OCI-M1 (cell line): Measurements from ENCODE around the gene OBP2B.
"Not testable (repeated sequence)": the region's sequence is repeated elsewhere in the genome, so short reads cannot be mapped to it uniquely, and the experiment has no call there.

ENCODE experiments used
- DNase-seq: peaks from one replicate; lab custom pipeline; 2025; lab: John Stamatoyannopoulos, UW

The OBP2B gene

DNA sequence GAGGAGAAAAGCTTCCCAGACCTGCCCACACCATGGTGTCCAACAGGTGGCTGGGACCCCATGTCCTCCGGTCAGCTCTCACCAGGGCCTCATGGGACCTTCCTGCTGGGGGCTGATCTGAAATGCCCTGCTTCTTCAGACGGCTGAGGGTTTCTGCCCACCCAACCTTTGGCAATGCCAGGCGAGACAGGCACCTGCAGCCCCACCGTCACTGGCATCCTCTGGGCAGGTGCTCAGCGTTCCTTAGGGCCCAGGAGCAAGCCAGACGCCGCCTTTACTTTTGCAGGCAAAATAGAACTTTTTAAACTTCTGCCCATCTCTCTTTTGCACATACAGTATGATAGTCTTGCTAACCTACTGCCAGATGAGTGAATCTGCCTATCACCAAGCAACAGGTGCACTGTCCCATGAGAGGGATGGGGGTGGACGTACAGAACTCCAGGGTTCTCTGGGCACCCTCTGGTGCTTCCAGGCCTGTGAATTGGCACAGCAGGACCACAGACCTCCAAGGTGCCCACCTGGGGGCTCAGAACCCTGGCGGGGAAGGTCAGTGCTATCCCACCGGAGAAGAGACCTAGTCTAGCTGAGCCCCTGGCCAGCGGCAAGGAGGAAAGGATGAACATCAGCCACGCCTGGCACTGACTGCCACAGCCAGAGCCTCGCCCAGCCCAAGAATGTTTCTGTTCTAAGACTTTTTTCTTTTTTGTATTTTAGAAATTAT lies 7.5 kb downstream of the OBP2B start:
- no peak for DNase-seq

DNA sequence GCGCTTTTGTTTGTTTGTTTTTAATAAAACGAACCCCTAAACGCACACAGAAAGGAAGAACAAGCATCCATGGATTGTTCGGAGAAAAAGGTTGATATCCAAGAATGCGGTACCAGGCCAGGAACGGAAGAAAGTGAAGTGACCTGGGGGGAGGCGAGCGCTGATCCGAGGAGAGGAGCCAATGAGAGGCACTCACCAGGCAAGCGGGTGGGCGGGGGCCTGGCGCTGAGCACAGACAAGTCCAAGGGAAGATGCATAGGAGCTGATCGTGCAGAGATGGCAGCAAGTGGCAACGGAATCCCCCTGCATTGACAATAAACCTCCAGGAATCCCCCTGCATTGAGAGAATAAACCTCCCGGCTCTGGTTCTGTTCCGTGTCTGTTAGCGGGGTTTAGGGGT lies 8.4 kb downstream of the OBP2B start:
- no peak for DNase-seq

DNA sequence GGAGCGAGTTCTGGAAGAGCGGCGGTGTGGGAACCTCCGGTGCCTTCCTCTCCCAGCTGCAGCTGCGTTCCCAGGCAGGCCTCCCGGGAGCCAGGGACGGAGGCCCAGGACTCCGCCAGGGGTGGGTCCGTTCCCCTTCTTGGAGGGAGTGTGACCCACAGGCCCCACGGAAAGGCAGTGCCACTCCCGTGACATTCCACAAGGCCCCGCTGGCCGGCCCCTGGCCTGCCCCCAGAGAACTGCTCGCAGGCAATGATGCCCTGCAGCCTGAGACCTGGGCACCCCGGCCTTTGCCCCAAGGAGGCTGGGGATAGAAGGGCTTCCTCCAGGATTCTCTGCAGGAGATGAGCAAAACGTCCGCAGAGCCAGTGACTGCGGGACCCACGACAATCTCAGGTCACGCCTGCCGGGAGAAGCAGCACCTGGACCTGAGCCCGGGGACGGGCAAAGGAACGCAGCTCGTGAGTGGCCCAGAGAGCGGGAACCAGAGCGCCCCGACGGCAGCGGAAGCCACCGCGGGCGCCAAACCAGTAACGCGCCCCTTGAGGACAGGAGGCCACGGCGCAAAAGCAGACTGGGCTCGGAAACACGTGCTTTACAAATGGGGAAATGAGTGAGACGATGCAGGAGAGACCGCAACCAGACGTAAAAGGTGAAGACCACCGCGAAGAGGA lies 9.3 kb downstream of the OBP2B start:
- no peak for DNase-seq

DNA sequence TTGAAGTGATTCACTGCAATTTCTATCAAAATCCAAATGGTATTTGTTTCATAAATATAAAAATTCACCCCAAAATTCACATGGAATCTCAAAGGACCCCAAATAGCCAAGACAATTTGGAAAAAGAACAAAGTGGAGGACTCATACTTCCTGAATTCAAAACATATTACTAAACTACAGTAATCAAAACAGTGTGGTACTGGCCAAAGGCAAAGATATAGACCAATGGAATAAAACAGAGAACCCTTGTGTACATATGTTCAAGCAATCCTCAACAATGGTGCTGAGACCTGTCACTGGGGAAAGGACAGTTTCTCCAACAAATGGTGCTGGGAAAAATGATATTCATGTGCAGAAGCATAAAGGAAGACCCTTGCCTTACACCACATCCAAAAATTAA lies 14.0 kb downstream of the OBP2B start:
- DNase-seq, result no peak

DNA sequence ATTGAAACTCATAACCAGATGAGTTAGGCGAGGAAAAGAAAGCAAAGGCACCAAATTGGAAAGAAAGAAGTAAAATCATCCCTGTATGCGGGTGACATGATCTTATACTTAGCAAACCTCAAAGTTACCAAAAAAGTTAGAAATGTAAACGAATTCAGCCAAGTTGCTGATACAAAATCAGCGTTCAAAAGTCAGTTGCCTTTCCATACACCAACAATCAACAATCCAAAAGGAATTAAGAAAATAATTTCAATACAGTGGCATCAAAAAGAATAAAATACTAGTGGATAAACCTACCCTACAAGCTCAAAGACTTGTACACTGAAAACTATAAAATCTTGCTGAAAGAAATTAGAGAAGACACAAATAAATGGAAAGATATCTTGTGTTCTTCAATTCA lies 14.5 kb downstream of the OBP2B start:
- DNase-seq, result no peak

DNA sequence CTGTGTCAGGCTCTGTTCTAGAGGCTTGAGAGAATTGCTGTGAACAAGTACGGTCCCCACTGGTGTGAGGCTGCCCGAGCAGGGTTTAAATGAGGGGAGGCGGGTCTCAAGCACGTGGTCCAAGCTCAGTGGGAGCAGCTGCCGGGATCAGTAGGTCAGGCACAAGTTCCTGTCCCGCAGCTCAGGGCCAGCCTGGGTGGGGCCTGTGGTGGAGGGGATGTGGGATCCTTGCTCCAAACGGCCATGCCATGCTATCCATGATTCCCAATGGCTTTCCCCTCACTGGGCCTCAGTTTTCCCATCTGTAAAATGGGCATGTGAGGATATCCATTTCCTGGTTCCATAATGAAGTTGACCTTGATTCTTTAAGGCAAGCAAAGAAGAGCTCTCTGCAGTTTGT lies 17.1 kb downstream of the OBP2B start:
- no peak for DNase-seq

DNA sequence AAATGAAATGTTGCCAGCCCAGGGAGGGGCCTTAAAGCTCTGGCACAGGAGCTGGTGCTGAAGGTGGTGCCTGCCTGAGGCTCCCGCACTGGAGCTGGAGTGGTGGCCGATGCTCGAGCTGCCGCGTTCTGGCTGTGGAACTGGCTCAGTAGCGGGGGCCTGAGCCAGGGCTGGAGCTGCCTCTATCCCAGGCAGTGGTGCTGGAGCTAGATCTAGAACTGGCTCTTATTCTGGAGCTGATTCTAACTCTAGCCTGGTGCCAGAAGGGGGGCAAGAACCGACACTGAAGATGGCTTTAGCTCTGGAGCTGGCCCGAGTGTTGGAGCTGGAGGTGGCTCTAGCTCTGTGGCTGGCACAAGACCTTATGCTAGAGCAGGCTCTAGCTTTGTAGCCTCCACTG lies 19.2 kb downstream of the OBP2B start:
- no peak for DNase-seq

DNA sequence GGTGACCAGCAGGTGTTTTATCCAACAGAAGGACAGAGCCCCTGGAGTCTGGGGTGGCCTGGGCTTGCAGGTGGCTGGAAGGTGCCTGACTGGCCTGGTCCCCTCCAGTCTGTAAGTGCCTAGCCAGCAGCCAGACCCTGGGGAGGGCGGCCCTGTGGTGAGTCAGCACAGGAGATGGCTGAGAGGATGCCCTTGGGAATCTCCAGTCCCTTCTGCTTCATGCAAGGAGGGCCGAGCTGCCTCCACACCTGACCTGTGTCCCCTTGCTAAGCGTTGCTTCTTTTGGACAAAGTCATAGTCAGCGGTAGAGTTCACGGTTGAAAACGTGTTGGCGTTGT lies 20.2 kb downstream of the OBP2B start:
- DNase-seq, result no peak

DNA sequence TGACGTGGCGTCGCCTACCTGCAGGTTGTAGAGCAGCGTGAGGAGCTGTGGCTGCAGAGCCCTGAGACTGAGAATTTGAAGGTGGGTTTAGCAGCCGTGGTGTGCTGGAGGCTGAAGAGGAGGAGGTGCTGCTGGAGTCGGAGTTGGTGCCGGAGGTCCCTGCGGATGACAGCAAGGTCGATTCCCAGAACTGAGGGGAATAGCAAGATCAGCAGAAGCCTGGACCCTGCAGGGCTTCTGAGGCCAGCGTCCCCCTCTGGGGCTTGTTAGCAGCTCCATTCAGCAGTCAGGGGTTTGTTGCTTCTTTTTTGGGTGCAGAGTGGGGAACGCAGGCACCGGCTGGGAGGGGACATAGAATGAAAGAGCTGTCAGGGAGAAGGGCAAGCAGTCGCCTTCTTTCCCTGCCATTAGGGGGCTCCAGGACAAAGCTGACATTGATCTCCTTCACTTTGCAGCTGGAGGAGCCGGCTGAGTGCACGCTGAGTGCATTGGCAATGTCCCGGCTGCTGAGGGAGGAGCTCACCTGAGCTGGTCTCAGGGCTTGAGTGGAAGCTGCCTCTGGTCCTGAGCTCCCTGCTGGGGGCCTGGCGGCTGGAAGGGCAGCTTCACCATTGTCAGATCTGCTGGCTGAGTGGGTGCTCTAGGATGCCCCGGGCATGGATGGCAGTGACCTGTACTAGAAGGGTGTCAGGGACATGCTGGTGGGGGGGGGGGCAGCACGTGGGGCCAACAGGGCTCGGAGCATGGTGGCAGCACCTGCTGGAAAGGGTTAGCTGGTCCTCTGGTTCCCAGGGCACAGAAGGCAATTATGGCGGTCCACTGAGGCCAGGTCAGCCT lies 20.8 kb downstream of the OBP2B start:
- DNase-seq, result peak; percentile 47

DNA sequence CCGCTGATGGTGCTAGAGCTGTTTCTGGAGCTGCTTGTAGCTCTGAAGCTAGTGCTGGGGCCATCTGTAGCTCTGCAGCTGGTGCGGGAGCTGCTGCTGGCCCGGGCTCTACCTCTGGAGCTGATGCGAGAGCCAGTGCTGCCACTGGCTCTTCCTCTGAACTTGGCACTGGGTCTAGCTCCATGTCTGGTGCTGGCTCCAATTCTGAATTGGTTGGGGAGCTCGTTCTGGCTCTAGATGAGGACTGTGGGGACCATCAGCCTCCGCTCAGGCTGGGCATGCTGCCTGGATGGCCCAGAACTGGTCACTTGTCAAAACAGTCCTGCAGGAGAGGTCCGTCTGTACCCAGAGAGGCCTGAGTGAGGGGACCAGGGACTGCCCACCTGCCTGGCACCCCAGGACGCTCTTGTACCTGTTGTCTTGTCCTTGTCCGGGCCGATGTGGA lies 21.5 kb downstream of the OBP2B start:
- no peak for DNase-seq

DNA sequence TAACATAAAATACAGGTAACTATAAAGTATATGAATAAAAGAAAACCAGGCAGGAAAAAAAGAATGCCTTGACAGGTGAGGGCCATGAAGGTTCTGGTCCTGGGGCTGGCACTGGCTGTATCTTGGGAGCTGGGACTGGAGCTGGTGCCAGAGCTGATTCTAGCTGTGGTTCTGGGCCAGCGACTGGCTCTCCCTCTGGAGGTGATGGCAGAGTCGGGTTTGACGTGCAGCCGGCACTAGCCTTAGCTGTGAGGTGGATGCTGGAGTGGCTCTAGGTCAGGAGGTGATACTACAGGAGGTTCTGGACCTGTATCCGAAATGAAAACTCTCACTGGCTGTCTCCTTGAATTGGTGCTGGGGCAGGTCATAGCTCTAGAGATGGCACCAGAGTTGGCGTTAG lies 22.3 kb downstream of the OBP2B start:
- no peak for DNase-seq

DNA sequence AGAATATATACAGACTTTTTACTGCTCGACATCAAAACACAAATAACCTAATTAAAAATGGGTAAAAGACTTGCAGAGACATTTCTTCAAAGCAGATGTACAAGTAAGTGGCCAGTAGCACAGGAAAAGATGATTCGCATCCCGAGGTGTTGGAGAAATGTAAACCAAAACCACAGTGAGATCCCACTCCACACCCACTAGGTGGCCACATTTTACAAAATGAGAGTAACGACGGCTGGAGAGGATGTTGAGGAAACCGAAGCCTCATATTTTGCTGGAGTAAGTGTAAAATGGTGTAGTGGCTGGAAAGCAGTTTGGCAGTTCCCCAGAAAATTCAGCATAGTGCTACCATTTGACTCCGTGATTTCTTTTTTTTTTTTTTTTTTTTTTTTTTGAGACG lies 24.1 kb downstream of the OBP2B start:
- peak; percentile 88 for DNase-seq

DNA sequence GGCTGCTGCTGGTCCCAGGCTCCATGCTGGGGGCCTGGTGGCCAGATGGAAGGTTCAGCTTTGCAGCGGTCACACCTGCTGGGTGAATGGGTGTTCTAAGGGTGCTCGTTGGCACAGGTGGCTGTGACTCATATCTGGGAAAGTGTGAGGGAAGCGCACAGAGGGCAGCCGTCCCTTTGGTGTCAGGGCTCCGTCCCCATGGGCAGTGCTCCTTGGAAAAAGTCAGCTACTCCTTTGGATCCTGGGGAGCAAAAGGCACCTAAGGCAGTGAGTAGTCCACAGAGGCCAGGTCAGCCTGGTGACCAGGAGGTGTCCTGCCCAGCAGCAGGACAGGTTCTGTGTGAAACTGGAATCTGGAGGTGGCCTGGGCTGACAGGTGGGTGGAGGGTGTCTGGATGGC lies 26.9 kb downstream of the OBP2B start:
- no peak for DNase-seq

DNA sequence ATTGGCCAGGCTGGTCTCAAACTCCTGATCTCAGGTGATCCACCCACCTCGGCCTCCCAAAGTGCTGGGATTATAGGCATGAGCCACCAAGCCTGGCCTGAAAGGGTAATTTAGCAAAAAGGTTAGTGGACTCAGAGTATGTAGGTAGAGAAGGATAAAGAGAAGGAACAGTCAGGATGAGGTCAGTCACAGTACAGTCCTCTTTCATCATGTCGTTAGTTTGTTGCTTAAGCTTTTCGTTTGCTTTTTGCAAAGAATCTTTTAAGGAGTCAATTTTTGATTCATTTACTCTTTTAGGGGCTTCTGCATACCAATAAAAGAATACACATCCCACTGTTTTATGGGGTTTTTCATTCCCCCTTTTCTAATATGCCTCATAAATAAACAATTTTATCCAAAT lies 27.5 kb downstream of the OBP2B start:
- DNase-seq, result no peak

DNA sequence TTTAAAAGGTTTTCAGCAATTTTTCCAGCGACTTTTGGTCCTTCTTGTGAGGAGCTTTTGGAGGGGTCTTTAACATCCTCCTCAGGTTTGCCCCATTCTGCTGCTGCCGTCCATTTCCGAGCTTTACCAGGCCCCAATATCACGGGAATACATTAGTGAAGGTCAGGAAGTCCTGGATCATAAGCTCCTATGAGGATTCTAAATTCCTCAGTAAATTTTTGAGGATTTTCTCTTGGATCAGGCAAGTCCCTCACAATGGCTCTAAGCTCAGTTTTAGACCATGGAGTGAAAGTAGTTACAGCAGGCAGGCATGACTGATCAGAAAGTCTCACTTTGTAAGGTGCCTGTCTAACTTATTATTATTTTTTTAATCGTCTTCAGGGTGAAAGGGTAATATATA lies 28.1 kb downstream of the OBP2B start:
- DNase-seq, result no peak

DNA sequence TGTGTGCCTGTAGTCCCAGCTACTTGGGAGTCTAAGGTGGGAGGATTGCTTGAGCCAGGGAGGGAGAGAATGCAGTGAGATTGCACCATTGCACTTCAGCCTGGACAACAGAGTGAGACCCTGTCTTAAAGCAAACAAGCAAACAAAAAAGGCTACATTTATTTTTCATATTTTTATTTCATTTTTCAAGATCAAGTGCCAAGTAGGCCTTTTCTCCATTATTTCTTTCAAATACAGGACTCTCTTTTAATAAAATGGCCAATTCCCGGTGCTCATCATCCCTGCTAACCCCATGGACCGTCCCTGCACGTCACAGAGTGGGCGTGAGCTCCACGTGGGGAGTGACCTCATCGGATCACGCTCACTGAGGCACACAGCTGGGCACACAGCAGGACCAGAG lies 36.0 kb downstream of the OBP2B start:
- no peak for DNase-seq

DNA sequence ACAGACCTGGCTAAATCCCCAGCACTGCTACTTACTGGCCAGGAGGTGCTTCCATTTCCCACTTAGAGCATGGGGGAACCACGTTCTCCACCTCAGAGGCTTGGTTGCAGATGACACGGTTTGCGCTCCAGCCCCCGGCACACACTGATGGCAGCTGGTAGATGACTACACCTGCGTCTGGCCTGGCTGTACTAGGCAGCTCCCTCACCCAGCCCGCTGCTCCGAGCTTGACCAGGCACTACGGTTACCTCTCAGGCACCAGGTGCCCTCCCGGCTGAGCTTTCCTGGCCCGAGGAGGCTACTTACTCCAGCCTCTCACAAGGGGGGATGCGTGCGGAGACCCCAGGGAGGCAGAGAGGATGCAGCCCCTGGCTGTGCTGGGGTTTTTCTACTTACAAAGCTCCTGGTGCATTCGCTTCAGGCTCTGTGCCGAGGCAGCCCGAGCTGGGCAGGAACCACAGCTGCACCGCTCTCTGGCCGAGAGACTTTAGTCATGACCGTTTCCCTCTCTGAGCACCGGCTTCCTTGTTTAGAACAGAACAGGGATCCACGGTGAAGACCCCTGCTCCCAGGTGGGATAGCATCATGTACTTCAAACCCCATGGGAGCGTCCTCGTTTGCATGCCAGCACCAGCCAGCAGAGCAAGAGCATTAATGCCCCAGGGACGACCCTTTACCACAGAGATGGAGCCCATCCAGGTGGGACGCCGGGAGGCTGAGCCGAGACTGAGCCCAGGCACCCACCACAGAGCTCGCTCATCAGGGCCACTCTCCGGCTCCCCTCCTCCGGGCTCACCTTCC lies 37.7 kb downstream of the OBP2B start:
- no peak for DNase-seq

DNA sequence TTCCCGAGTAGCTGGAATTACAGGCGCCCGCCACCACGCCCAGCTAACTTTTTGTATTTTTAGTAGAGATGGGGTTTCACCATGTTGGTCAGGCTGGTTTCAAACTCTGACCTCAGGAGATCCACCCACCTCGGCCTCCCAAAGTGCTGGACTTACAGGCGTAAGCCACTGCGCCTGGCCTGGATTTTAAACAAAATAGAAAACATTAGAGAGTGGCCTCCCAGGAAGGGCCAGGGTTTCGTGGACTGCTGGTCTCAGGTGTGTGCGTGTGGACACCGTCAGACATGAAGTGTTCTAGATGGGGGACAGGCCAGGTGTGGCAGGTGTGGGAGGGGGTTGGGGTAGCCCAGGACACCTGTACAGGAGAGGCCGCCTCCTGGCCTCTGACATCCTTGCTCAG lies 38.3 kb downstream of the OBP2B start:
- no peak for DNase-seq

DNA sequence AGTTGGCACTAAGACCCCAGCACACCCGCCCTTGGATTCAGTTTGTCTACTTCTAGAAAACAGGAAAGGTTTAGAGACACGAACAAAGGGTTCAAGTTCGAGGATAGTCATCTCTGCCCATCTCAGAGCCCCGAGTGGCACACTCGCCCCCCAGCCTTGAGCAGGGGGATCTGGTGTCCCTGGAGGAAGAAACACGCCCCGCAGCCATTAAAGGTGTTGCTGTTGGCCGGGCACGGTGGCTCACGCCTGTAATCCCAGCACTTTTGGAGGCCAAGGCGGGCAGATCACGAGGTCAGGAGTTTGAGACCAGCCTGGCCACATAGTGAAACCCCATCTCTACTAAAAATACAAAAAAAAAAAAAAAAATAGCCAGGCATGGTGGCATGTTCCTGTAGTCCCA lies 39.4 kb downstream of the OBP2B start:
- DNase-seq, result not testable (repeated sequence)

DNA sequence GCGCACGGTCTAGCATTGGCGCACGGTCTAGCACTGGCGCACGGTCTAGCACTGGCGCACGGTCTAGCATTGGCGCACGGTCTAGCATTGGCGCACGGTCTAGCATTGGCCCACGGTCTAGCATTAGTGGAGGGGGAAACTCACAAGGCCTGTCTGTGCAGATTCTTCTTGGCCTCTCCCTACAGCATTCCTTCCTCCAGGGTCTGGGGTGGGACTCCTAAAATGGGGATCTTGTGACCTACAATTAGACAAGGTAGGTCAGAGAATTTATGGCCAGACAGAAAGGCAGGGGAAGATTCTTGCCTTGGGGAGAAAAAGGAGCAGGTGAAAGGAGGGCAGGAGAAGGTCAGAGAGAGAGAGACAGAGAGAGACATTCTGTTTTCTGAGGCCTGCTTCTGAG lies 39.9 kb downstream of the OBP2B start:
- no peak for DNase-seq

DNA sequence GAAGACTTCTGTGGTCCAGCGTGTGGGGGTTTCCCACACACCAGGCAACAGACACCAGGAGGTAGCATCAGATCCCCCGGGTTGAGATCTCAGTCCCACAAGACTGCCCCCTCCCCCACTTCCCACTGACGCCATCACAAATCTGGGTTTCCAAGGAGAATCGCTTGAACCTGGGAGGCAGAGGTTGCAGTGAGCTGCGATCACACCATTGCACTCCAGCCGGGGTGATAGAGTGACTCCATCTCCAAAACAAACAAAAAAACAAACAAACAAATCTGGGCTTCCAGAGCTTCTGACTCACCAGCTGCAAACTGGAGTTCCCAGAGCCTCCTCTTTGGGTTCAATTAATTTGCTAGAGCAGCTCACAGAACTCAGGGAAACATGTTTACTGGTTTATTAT lies 40.6 kb downstream of the OBP2B start:
- DNase-seq, result no peak

DNA sequence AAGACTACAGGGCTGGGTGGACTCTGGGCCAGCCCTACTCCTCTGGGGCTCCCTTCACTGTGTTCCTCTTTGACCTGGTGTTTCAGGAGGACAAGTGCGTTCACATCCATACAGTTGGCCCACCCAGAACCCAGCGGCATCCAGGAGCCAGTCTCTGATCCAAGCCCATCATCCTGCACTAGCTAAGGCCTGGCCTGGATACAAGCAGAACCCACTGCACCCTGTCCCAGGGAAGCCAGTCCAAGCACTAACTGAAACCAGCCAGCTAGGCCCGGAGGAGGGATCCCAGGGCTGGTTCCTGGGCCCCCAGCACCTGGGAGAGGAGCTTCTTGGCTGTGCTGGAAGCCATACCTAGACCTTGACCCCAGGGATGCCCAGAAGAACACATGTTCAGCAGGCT lies 41.3 kb downstream of the OBP2B start:
- no peak for DNase-seq
